ENCODE data around the gene AZIN2. TPM values are rescaled to one million over a fixed set of nuclear protein-coding genes. Genes with fewer than 3 reads are reported as not detected.

Gene AZIN2
- total and polyA plus RNA-seq, 2 of the 8 experiments (the other 6 are each of a cell fraction or from before 2014, with no cell fraction given): 0.22 to 0.91 TPM

DNA sequence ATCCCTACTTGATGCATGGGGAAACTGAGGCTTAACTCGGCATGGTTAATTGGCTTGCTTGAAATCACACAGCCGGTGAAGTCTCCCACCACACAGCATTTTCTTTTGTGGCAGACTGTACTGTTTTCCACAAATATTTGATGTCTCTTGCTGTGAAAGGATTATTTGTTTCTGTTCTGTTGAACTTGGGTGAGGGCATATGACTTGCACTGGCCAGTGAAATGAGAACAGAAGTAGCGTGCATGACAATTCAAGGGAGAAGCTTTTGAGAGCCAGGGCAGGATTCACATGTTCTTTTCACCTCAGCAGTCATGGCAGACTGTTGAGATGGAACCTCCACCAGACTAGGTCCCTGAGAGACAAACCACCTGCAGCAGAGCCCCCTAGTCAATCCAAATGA is 32.5 kb upstream of the AZIN2 start:
- Histone ChIP-seq H3K9ac (replicated peaks in 1 of 4; ENCODE audit: extremely low read depth in 1 of 4, low read depth in 3 of 4, low read length in 3 of 4) (no peak overlapping the region), H4K8ac (ENCODE audit: extremely low read depth, insufficient read depth, low read length) (no peak overlapping the region), H3K27ac (ENCODE audit: low read depth, low read length) (no peak overlapping the region), H3K23ac (ENCODE audit: insufficient read length) (no peak overlapping the region), H3K14ac (ENCODE audit: insufficient read length) (no peak overlapping the region), H2AFZ (ENCODE audit: low read length) (no peak overlapping the region), H3K23me2 (ENCODE audit: low read depth, low read length) (no peaks in the 10 kb centered on the region), H3K79me1 (ENCODE audit: low read depth, low read length) (no peaks in the 10 kb centered on the region), H4K20me1 (replicated peaks in 1 of 2; ENCODE audit: control insufficient read depth in 1 of 2, insufficient read depth in 2 of 2, low read length in 2 of 2) (no peaks in the 10 kb centered on the region), H3K27me3 (replicated peaks in 1 of 4; ENCODE audit: control insufficient read depth in 3 of 4, extremely low read depth in 1 of 4, insufficient read depth in 3 of 4, low read length in 3 of 4) (no peaks in the 10 kb centered on the region), H4K5ac (ENCODE audit: insufficient read length, low read depth, low read length) (no peak overlapping the region), H3K18ac (ENCODE audit: extremely low read depth, low read length) (no peak overlapping the region), H3K4me1 (replicated peaks in 1 of 4; ENCODE audit: control insufficient read depth in 3 of 4, insufficient read depth in 4 of 4, low read length in 3 of 4) (peaks cover 0 to 3% (median 1%) of the 10 kb centered on the region in 4 experiments; a peak in 2 of 7 replicates), H3K36me3 (ENCODE audit: control insufficient read depth in 2 of 4, insufficient read depth in 4 of 4, low read length in 3 of 4) (no peaks in the 10 kb centered on the region), H4K91ac (replicated peaks; ENCODE audit: insufficient read length, low read length) (no peak overlapping the region), H3K79me2 (ENCODE audit: control insufficient read depth in 1 of 2, insufficient read depth in 2 of 2, low read length in 2 of 2) (no peaks in the 10 kb centered on the region), H2BK120ac (replicated peaks; ENCODE audit: low read depth, low read length) (no peak overlapping the region), H3K9me3 (ENCODE audit: insufficient read depth in 2 of 2, low read depth in 1 of 2, low read length in 1 of 2) (peaks cover 0 to 6% of the 10 kb centered on the region in 2 experiments; a peak in 2 of 4 replicates), H3K4me2 (ENCODE audit: insufficient read depth in 1 of 2, low read depth in 2 of 2, low read length in 2 of 2) (no peak overlapping the region), H3K56ac (replicated peaks; ENCODE audit: insufficient read length, low read depth, low read length) (no peak overlapping the region), H3K4ac (replicated peaks; ENCODE audit: insufficient read length, low read depth, low read length) (no peak overlapping the region), H2BK20ac (ENCODE audit: low read length) (no peak overlapping the region), H2BK5ac (ENCODE audit: low read depth, low read length) (no peak overlapping the region), H2BK12ac (ENCODE audit: low read depth, low read length) (no peak overlapping the region), H2AK5ac (ENCODE audit: low read depth, low read length) (no peak overlapping the region), H3K4me3 (ENCODE audit: extremely low read depth in 1 of 4, insufficient read depth in 2 of 4, low read depth in 3 of 4, low read length in 4 of 4) (no peak overlapping the region), H2BK15ac (ENCODE audit: low read length) (no peak overlapping the region)
- 89% methylated on average over 3 of the region's 3 CpGs; no CpG with 5 or more reads in 1 of the 2 experiments for WGBS, 2 experiments (ENCODE audit: extremely low coverage in 1 of 2, insufficient coverage in 1 of 2, insufficient read length in 1 of 2, insufficient replicate concordance in 2 of 2, low coverage in 1 of 2, low lambda C conversion rate in 2 of 2, missing lambda C conversion rate in 1 of 2)
- ChIA-PET CTCF (ENCODE audit: partially characterized antibody) (interaction anchor here (0.8 to 3.2 kb wide), 3 partner anchors 13 to 114 kb away, joined by 3 to 10 read pairs (median 3); no protein-coding TSS in a partner anchor), POLR2A (ENCODE audit: partially characterized antibody) (no interaction called here)
- no peak for FAIRE-seq
- no peak for TF ChIP-seq CEBPB (IDR thresholded peaks at IDR 0.05; ENCODE audit: low read depth, low read length)
- TF ChIP-seq, protein P1, sequence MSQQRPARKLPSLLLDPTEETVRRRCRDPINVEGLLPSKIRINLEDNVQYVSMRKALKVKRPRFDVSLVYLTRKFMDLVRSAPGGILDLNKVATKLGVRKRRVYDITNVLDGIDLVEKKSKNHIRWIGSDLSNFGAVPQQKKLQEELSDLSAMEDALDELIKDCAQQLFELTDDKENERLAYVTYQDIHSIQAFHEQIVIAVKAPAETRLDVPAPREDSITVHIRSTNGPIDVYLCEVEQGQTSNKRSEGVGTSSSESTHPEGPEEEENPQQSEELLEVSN (IDR thresholded peaks at IDR 0.05): no peak
- TF ChIP-seq RXRA (IDR thresholded peaks at IDR 0.05; ENCODE audit: insufficient read depth, low read depth, low read length): no peak
- no peak for TF ChIP-seq CBX5 (IDR thresholded peaks at IDR 0.05; ENCODE audit: low read depth, low read length)
- TF ChIP-seq SRF (IDR thresholded peaks at IDR 0.05; ENCODE audit: low read depth, low read length): no peak
- TF ChIP-seq TAF1 (IDR thresholded peaks at IDR 0.05; ENCODE audit: low read depth, low read length): no peak
- TF ChIP-seq RAD21 (IDR thresholded peaks at IDR 0.05 in 1 of 2, conservative IDR thresholded peaks at IDR 0.05 in 1 of 2; ENCODE audit: low read depth in 2 of 2, low read length in 2 of 2): no peak
- no peak for DNase-seq (ENCODE audit: low read depth in 1 of 2, low spot score in 2 of 2)

All from H1 (cell line).